DND-41 (cell line): ENCODE data around the gene GRHPR.

ENCODE experiments used
- ATAC-seq: fragments of 200-7000 bp; cut with Tn5 transposase; 3 replicates; pipeline ENCODE4 v1.9.1; 2021; ENCODE audit warnings: low read depth; ENCODE audit not compliant: insufficient read depth
- DNase-seq: peaks from one replicate; pipeline ENCODE4 v3.0.0-alpha.2; 2020
- H2AFZ ChIP-seq: 2 replicates; pipeline ENCODE4 v1.6.0; 2012; ENCODE audit warnings: low read depth, low read length
- H3K27ac ChIP-seq: 2 replicates; pipeline ENCODE4 v1.5.1; 2012; ENCODE audit warnings: low read length, inconsistent platforms
- H3K27me3 ChIP-seq: fragments of 200-600 bp; sonication (generic); 2 replicates; pipeline ENCODE4 v1.6.0; 2012; ENCODE audit warnings: low read length, mild to moderate bottlenecking, inconsistent platforms; ENCODE audit not compliant: insufficient read depth, poor library complexity
- H3K36me3 ChIP-seq: 2 replicates; pipeline ENCODE4 v1.5.1; 2012; ENCODE audit warnings: low read length, inconsistent platforms; ENCODE audit not compliant: insufficient read depth
- H3K4me1 ChIP-seq: 2 replicates; pipeline ENCODE4 v1.5.1; 2012; ENCODE audit warnings: mild to moderate bottlenecking, low read length; ENCODE audit not compliant: insufficient read depth
- H3K4me2 ChIP-seq: 2 replicates; pipeline ENCODE4 v1.6.0; 2012; ENCODE audit warnings: mild to moderate bottlenecking, moderate library complexity, low read length, inconsistent platforms; ENCODE audit not compliant: insufficient read depth
- H3K4me3 ChIP-seq, 2 experiments: fragments of 200-600 bp in 1 of 2; shearing (Covaris generic) in 1 of 2; 2 replicates each; pipeline ENCODE4 v1.5.1; 2012 to 2016; ENCODE audit warnings: inconsistent platforms in 2 of 2, low read length in 2 of 2, mild to moderate bottlenecking in 2 of 2, low read depth in 1 of 2, moderate library complexity in 1 of 2
- H3K79me2 ChIP-seq: 2 replicates; pipeline ENCODE4 v1.6.0; 2012; ENCODE audit warnings: low read length, inconsistent platforms; ENCODE audit not compliant: insufficient read depth
- H3K9ac ChIP-seq: 2 replicates; pipeline ENCODE4 v1.6.0; 2012; ENCODE audit warnings: low read depth, mild to moderate bottlenecking, inconsistent platforms, low read length, moderate library complexity
- H3K9me3 ChIP-seq: 2 replicates; pipeline ENCODE4 v1.5.1; 2012; ENCODE audit warnings: low read length, moderate library complexity, mild to moderate bottlenecking, inconsistent platforms; ENCODE audit not compliant: insufficient read depth, severe bottlenecking
- H4K20me1 ChIP-seq: 2 replicates; pipeline ENCODE4 v1.6.0; 2012; ENCODE audit warnings: low read length; ENCODE audit not compliant: insufficient read depth
- EZH2 ChIP-seq: IDR thresholded peaks from 3 replicates; pipeline ENCODE4 v1.6.1; 2012; ENCODE audit warnings: borderline replicate concordance, low read depth, mild to moderate bottlenecking, moderate library complexity, low read length, inconsistent platforms; ENCODE audit not compliant: severe bottlenecking
- TF ChIP-seq, protein P1 (sequence below): IDR thresholded peaks from 2 replicates; pipeline ENCODE4 v1.5.1; 2012; ENCODE audit warnings: borderline replicate concordance, low read length, moderate library complexity, mild to moderate bottlenecking; ENCODE audit not compliant: poor library complexity, severe bottlenecking; ENCODE audit errors: extremely low read depth

GRHPR gene

DNA sequence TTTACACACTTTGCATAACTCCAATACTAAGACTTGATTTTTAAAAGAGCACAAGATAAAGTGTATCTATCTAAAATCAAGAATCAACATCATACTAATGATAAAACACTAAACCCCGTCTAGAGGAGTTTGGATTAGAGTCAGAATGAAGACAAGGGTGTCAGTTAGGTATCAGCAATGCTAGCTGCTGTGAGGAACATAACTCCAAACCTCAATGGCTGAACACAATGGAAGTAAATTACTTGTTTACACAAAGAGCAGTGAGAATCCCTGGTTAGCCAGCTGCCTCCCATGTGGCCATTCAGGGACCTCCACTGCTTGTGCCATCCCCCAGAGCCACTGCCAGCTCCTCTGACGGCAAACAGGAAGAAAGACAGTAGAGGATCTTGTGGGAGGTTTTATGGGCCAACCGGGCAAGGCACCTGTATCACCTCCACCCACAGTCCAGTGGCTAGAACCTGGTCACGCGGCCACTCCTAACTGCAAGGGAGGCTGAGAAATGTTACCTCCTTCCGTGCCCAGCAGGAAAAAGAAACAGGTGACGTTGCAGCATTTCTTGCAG, 24.0 kb upstream of the GRHPR start:
- Histone ChIP-seq H3K4me3 (no peak overlapping the region), H3K4me1 (no peaks in the 10 kb centered on the region), H3K9me3 (no peaks in the 10 kb centered on the region), H2AFZ (no peak overlapping the region), H3K4me2 (no peak overlapping the region), H3K79me2 (no peaks in the 10 kb centered on the region), H4K20me1 (no peaks in the 10 kb centered on the region), H3K9ac (no peak overlapping the region), H3K27me3 (no peaks in the 10 kb centered on the region), H3K36me3 (no peaks in the 10 kb centered on the region), H3K27ac (no peak overlapping the region)
- TF ChIP-seq, protein P1, sequence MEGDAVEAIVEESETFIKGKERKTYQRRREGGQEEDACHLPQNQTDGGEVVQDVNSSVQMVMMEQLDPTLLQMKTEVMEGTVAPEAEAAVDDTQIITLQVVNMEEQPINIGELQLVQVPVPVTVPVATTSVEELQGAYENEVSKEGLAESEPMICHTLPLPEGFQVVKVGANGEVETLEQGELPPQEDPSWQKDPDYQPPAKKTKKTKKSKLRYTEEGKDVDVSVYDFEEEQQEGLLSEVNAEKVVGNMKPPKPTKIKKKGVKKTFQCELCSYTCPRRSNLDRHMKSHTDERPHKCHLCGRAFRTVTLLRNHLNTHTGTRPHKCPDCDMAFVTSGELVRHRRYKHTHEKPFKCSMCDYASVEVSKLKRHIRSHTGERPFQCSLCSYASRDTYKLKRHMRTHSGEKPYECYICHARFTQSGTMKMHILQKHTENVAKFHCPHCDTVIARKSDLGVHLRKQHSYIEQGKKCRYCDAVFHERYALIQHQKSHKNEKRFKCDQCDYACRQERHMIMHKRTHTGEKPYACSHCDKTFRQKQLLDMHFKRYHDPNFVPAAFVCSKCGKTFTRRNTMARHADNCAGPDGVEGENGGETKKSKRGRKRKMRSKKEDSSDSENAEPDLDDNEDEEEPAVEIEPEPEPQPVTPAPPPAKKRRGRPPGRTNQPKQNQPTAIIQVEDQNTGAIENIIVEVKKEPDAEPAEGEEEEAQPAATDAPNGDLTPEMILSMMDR, result no peak
- TF ChIP-seq EZH2, result no peak
- ATAC-seq (no peak), DNase-seq (no peak)

DNA sequence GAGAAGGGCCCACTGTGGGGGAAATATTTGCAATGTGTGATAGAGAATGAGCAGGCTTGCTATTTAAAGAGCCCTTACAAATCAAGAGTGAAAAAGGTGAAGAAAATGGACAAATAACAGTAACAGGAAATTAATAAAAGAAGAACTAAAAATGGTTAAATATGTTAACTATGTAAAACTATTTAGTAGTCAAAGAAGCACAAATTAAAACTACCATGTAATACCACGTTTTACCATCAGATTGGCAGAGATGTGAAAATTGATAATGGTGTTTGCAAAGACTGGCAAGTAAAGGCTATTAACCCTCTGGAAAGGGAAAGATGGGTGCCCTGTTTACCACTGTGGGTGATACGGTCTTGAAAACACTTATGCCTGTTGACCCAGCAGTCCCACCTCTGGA, 23.2 kb upstream of the GRHPR start:
- no peak overlapping the region for H2AFZ ChIP-seq

GRCh38 chr9:37404590-37404989, 17.9 kb upstream of the GRHPR start:
- Histone ChIP-seq H3K27ac (no peak overlapping the region), H3K9ac (no peak overlapping the region), H3K36me3 (no peaks in the 10 kb centered on the region), H3K4me3 (no peak overlapping the region), H4K20me1 (no peaks in the 10 kb centered on the region), H3K79me2 (no peaks in the 10 kb centered on the region), H2AFZ (no peak overlapping the region), H3K9me3 (no peaks in the 10 kb centered on the region), H3K27me3 (no peaks in the 10 kb centered on the region), H3K4me2 (no peak overlapping the region), H3K4me1 (no peaks in the 10 kb centered on the region)
- TF ChIP-seq, protein P1, result no peak
- TF ChIP-seq EZH2, result no peak
- no peak for ATAC-seq
- no peak for DNase-seq

More for the DNA sequence above, 23.2 kb upstream of the GRHPR start:
- no peaks in the 10 kb centered on the region for H3K27me3 ChIP-seq
- no peak overlapping the region for H3K27ac ChIP-seq
- H3K4me1 ChIP-seq, result no peaks in the 10 kb centered on the region
- ATAC-seq (no peak), DNase-seq (no peak)
- H4K20me1 ChIP-seq, result no peaks in the 10 kb centered on the region
- H3K4me3 ChIP-seq, result no peak overlapping the region
- no peak overlapping the region for H3K9ac ChIP-seq
- no peaks in the 10 kb centered on the region for H3K36me3 ChIP-seq
- no peak for TF ChIP-seq EZH2
- TF ChIP-seq, protein P1, result no peak
- no peaks in the 10 kb centered on the region for H3K9me3 ChIP-seq
- no peak overlapping the region for H3K4me2 ChIP-seq
- no peaks in the 10 kb centered on the region for H3K79me2 ChIP-seq
